Fibroblast of skin of back (primary cell): ENCODE measurements around the gene PARD6B.
A peak's percentile ranks its signal among the peaks of the same experiment; 100 is the strongest.
"Not testable (repeated sequence)": the region's sequence is repeated elsewhere in the genome, so short reads cannot be mapped to it uniquely, and the experiment has no call there.

Experiments used
- DNase-seq: peaks from one replicate; pipeline ENCODE4 v3.0.0-alpha.2; 2013

Gene PARD6B

GRCh38 chr20:50703651-50704438 lies 27.5 kb upstream of the PARD6B start:
- DNase-seq: not testable (repeated sequence)

DNA sequence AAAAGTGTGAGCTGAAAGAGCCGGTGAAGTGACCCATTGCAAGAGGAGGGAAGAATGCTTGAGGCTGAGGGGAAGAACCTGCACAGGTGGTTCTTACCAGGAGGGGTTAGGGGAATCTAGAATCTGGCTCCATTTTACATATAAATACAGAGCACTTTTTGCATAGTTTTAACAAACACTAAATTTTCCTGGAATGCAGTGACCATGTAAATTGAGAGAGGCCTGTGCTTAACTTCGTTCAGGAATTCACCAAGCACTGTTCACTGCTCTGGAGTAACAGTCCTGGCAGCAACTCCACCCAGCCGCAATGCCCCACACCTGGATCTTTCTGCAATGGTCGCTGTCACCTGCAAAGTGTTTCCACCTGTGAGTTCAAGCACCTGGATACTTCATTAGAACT lies 26.9 kb upstream of the PARD6B start:
- no peak for DNase-seq

DNA sequence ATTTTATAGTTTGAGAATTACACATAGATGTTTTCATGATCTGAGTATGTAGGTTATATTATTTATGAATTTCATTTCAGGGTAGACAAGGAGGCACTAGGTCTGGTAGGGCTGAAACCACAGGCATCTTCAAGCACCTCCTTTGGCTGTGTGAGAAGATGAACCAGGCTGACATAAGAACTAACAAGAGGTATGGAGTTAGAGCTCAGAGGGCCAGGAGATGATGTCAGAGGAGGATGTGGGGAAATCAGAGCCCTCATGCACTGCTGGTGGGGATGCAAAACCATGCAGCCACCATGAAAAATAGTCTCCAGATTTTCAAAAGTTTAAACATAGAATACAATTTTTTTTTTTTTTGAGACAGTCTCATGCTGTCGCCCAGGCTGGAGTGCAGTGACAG lies 26.4 kb upstream of the PARD6B start:
- DNase-seq: peak; percentile 23

- DNase-seq: peak; percentile 42
Observed at GRCh38 chr20:50708845-50709635, 22.3 kb upstream of the PARD6B start.

GRCh38 chr20:50709636-50709973 lies 21.8 kb upstream of the PARD6B start:
- no peak for DNase-seq

DNA sequence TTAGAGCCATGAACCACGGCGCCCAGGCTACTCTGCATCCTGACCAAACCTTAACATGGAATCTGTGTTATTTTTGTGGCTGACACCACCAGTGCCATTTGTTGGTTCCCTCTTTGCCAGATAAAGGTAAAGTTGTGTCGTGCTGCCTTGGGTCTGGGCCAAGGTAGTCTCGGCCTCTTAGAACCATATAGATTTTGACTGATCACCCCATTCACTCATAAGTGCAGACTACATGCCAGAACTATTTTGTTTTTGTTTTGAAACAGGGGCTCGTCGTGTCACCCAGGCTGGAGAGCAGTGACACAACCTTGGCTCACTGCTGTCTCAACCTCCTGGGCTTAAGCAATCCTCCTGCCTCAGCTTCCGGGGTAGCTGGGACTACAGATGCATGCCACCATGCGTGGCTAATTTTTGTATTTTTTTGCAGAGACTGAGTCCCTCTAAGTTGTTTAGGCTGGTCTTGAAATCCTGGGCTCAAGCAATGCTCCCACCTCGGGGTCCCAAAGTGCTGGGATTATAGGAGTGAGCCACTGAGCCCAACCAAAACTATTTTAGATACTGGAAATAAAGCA lies 20.8 kb upstream of the PARD6B start:
- DNase-seq: peak; percentile 37

- DNase-seq: no peak
Observed at GRCh38 chr20:50711113-50711825, 20.1 kb upstream of the PARD6B start.

DNA sequence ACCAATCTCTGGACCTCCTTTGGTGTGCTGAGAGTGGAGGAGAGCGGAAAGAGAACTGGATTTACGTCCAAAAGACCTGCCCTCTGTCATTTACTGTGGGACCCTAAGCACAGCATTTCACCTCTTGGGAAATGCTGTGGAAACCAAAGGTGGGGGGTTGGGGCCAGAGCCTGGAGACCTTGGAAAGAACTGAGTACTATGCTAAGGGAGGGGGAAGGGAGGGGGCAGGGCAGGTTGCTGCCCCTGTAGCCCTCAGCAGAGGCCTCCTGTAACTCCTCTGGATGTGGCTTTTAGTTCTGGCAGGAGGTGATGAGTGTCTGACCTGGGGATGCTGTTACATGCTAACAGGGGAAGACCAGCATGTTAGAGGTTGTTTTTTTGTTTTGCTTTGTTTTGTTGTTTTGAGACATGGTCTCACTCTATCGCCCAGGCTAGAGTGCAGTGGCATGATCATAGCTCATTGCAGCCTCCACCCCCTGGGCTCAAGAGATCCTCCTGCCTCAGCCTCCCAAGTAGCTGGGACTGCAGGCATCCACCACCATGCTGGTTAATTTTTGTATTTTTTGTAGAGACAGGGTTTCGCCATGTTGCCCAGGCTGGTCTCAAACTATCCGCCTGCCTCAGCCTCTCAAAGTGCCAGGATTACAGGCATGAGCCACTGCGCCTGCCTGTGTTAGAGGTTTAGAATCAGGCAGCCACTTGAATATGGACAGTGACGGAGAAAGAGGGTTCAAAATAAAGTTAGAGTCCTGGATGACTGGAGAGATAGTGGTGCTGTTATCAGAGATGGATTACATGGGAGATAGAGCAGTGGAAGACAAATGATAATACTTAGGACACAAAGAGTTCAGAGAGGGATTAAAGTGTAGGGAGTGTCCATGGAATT lies 18.4 kb upstream of the PARD6B start:
- DNase-seq: no peak

DNA sequence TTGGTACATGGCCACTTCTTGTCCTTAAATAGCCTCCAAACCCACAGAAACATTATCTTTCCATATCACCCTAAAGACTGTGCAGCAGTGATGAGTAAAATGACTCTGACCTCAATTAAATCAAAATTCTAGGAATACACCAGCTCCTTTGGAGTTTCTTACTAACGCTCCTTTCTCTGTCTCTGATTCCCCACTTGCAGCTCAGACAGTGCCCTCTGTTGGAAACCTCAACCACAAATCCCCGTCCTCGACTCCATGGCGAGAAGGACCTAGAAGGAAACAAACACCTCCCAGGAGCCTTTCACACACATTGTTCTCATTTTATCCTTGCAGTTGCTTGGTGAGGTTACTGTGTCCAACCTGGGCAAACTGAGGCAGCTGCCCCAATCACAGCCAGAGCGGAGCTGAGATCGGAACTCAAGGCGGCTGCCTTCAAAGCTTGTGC lies 17.7 kb upstream of the PARD6B start:
- DNase-seq: peak; percentile 26

DNA sequence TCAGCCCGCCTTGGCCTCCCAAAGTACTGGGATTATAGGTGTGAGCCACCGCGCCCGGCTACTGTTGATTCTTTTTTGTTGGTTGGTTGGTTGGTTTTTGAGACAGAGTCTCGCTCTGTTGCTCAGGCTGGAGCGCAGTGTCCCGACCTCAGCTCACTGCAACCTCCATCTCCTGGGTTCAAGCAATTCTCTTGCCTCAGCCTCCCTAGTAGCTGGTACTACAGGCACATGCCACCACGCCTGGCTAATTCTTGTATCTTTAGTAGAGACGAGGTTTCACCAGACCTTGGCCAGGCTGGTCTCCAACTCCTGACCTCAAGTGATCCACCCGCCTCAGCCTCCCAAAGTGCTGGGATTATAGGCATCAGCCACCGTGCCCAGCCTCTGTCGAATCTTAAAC lies 17.0 kb upstream of the PARD6B start:
- not testable (repeated sequence) for DNase-seq

DNA sequence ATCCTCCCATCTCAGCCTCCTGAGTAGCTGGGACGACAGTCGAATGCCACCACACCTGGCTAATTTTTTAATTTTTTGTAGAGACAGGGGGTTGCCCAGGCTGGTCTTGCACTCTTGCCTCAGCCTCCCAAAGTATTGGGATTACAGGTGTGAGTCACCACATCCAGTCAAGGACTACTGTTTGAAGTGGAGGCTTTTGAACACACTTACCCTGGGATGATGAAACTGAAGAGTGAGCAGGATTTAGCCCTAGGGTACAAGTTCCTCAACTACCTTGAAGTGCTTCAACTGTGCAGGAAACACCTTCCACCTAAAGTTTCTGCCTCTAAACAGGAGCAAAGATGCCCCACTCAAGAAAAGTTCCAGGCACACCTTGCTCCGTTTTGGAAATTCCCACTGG lies 15.7 kb upstream of the PARD6B start:
- no peak for DNase-seq

- no peak for DNase-seq
Observed at GRCh38 chr20:50716518-50716917, 14.9 kb upstream of the PARD6B start.

DNA sequence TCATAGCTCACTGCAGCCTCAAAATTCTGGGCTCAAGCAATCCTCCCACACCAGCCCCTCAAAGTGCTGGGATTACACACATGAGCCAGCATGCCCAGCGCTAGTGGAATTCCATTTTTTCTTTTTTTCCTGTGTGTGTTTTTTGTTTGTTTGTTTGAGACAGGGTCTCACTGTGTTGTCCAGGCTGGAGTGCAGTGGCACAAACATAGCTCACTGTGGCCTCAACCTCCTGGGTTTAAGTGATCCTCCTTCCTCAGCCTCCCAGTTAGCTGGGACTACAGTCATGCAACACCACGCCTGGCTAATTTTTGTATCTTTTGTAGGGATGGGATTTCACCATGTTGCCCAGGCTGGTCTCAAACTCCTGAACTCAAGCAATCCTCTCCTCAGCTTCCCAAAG lies 14.1 kb upstream of the PARD6B start:
- no peak for DNase-seq

DNA sequence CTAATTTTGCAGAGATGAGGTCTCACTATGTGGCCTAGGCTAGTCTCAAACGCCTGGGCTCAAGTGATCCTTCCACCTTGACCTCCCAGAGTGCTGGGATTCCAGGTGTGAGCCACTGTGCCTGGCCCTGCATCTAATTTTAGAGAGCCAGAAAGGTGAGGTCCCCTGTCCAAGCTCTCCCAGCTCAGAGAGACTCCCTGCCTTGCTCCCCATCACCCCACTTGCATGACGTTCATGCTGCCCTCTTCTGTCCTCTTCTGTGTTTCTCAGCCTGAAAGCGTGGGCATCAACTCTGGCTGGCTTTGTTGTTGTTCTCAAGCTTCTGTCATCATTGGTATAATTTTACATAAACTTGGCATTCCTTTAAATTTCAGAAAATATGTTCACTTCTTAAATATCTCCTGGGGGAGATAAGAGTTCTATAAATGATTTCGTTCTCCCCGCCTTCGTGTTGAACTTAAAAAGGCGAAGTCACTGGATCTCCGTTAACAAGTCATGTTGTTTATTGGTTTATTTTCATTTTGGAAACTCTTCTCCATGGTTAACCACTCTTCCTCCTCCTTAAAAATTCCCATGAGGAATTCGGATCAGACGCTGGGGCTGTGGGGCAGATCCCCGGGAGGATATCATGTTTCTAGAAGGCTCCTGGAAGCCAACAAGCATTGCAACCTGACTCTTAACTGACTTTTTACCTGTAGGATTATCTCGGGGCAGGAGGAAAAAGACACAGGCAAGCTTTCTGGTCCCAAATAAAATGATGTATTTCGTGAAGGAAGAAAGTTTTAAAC lies 13.2 kb upstream of the PARD6B start:
- DNase-seq: no peak

- no peak for DNase-seq
Observed at GRCh38 chr20:50719328-50719727, 12.1 kb upstream of the PARD6B start.

GRCh38 chr20:50720026-50720425 lies 11.4 kb upstream of the PARD6B start:
- DNase-seq: no peak

DNA sequence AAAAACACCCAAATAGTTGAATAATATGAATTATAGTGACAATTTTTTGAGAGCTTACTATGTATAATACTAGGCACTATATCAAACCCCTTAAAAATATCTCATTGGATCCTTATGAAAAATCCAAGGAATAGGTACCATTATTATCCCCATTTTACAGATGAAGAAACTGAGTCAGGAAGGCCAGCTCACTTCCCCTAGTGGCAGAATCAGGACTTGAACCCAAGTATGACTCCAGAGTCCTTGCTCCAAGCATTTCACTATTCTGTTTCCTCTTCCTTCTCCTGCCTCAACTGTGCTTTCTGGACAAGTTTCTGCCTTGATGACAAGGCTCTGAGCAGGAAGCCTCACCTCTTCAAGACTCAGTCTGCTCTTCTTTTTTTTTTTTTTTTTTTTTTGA lies 10.8 kb upstream of the PARD6B start:
- no peak for DNase-seq

DNA sequence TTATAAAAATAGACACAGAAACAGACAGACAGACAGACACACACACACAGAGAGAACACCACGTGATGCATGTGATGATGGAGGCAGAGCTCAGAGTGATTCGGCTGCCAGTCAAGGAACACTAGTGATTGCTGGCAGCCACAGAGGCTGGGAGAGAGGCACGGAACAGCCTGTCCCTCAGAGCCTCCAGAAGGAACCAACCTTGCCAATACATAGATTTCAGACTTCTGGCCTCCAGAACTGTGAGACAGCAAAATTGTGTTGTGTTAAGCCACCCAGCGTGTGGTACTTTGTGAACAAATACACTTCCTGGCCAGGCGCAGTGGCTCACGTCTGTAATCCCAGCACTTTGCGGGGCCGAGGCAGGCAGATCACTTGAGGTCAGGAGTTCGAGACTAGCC lies 9.5 kb upstream of the PARD6B start:
- no peak for DNase-seq

DNA sequence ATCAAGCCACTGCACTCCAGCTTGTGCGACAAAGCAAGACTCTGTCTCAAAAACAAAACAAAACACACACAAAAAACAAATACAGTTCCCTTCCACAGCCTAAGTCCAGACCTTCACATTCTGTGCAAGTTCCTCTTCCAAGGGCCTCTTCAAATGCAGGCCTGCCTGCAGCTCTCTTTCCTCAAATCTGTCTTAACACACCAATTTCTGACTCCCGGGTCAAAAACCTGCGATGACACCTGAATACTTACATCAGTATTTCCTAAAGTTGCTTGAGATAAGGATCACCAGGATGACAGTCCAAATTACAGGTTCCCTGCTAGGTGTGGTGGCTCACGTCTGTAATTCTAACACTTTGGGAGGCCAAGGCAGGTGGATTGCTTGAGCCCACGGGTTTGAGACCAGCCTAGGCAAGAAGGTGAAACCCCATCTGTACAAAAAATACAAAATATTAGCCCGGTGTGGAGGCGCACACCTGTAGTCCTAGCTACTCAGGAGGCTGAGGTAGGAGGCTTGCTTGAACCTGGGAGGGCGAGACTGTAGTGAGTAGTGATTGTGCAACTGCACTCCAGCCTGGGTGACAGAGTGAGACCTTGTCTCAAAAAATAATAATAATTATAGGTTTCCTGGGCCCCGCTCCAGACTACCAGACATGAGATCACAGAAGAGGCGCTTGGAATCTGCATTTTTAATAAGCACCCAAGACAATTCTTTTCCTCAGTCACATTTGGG lies 8.8 kb upstream of the PARD6B start:
- no peak for DNase-seq

DNA sequence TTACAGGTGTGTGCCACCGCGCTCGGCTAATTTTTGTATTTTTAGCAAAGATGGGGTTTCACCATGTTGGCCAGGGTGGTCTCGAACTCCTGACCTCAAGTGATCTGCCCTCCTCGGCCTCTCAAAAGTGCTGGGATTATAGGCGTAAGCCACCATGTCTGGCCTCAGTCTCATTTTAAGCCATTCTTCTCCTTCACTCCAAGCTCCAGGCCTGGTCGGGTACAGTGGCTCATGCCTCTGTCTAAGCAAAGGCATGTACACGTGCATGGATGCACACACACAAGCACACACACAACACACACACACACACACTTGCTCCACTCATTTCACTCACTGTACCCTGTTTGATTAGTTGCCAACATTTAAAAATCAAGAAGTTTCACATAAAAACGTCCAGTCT lies 7.7 kb upstream of the PARD6B start:
- no peak for DNase-seq
